ENCODE data around the gene TP53TG5. TPM values are rescaled to one million over a fixed set of nuclear protein-coding genes. Genes with fewer than 3 reads are reported as not detected.

The TP53TG5 gene
- total and polyA plus RNA-seq, 10 of the 15 experiments (the other 5 are each of a cell fraction or from before 2014, with no cell fraction given): 0.24 TPM; not detected in 9

DNA sequence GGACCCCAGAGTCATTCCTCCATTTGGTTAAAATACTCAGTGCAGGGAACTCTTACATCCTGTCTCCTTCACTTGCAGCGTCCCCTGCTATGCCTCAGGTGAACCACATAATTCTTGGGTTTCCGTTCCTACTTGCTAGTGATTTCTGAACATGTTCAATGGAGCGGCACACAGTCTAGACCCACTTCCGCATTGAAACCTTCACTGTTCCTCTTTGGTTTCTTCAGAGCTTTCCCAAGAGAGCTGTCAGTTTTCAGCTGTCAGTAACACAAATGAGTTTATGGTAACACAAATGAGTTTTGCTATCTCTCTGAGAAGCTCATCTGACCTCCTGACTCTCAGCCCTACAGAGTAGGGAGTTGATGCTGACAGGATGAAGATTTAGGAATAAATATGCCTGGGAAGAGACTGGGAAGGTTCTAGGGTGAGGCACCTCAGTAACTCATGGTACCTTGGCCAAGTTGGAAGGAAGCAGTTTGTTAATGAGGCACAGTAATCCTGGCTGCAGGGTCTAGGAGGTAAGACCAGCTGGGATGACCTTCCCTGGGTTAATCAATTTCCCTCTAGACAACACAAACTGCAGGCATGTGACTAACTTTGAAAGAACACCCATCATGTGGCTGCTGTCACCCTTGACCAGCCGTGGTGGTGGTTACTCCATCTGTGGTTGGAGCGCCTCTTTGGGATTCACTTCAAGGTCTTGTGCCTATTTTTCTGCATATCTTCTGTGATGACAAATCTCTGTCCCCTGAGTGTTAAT is 9.7 kb downstream of the TP53TG5 start (continued):
- TF ChIP-seq TCF7 (IDR thresholded peaks at IDR 0.05; ENCODE audit: borderline replicate concordance) (peak; percentile 80; the same call in 1 of the 2 replicates), ZNF592 (IDR thresholded peaks at IDR 0.05) (no peak), CBX5 (IDR thresholded peaks at IDR 0.05; ENCODE audit: low read depth) (no peak; the same call in 1 of the 2 replicates), SIX5 (IDR thresholded peaks at IDR 0.05; ENCODE audit: low read depth, low read length, severe bottlenecking) (no peak), HSF1 (IDR thresholded peaks at IDR 0.05; ENCODE audit: low read depth, low read length) (no peak), SIN3A (IDR thresholded peaks at IDR 0.05; ENCODE audit: low read depth, low read length) (no peak), EZH2 (IDR thresholded peaks at IDR 0.05; ENCODE audit: borderline replicate concordance, control insufficient read depth, low read depth, low read length) (0 out of 2 replicates have a peak, but pooled peaks have one; percentile 53), PAX5 (IDR thresholded peaks at IDR 0.05; ENCODE audit: borderline replicate concordance, low read depth, low read length) (peak; percentile 100), POLR2A (IDR thresholded peaks at IDR 0.05; ENCODE audit: low read depth, low read length) (no peak), SMAD1 (IDR thresholded peaks at IDR 0.05; ENCODE audit: low read depth, partially characterized antibody) (peak; percentile 80), ZNF622 (IDR thresholded peaks at IDR 0.05) (no peak), KDM1A (IDR thresholded peaks at IDR 0.05; ENCODE audit: borderline replicate concordance) (no peak), SP1 (IDR thresholded peaks at IDR 0.05; ENCODE audit: low read depth, low read length) (peak; percentile 77), E4F1 (IDR thresholded peaks at IDR 0.05; ENCODE audit: borderline replicate concordance, partially characterized antibody) (peak; percentile 31), CHD4 (IDR thresholded peaks at IDR 0.05) (0 out of 2 replicates have a peak, but pooled peaks have one; percentile 12), DPF2 (IDR thresholded peaks at IDR 0.05) (peak; percentile 99), NR2C1 (IDR thresholded peaks at IDR 0.05) (no peak), SREBF1 (IDR thresholded peaks at IDR 0.05; ENCODE audit: low read length) (no peak), BACH1 (IDR thresholded peaks at IDR 0.05; ENCODE audit: borderline replicate concordance) (peak; percentile 96), SUZ12 (IDR thresholded peaks at IDR 0.05; ENCODE audit: unreplicated experiment) (no peak), FOS (IDR thresholded peaks at IDR 0.05; ENCODE audit: borderline replicate concordance, extremely low read depth, insufficient read length) (no peak)
- TF ChIP-seq, protein P1, sequence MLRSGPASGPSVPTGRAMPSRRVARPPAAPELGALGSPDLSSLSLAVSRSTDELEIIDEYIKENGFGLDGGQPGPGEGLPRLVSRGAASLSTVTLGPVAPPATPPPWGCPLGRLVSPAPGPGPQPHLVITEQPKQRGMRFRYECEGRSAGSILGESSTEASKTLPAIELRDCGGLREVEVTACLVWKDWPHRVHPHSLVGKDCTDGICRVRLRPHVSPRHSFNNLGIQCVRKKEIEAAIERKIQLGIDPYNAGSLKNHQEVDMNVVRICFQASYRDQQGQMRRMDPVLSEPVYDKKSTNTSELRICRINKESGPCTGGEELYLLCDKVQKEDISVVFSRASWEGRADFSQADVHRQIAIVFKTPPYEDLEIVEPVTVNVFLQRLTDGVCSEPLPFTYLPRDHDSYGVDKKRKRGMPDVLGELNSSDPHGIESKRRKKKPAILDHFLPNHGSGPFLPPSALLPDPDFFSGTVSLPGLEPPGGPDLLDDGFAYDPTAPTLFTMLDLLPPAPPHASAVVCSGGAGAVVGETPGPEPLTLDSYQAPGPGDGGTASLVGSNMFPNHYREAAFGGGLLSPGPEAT (IDR thresholded peaks at IDR 0.05; ENCODE audit: low read depth): peak; percentile 97

All from GM12878 (cell line).